ENCODE data around the gene KIAA1217. TPM values are rescaled to one million over a fixed set of nuclear protein-coding genes. Genes with fewer than 3 reads are reported as not detected.

Gene KIAA1217
- total and polyA plus RNA-seq, 3 donors from 2014 or later = 40.0 to 197 (median 134) TPM

GRCh38 chr10:24238519-24239247, 29.7 kb downstream of the KIAA1217 start:
- H3K9me3 ChIP-seq = no peaks in the 10 kb centered on the region
- no peak for DNase-seq
- TF ChIP-seq CTCF (IDR thresholded peaks at IDR 0.05) (no peak), POLR2A (IDR thresholded peaks at IDR 0.05) (no peak)
- peak overlapping the region in 1 of 2 donors; percentile 39 for H3K27ac ChIP-seq
- H3K4me3 ChIP-seq = no peak overlapping the region
- H3K36me3 ChIP-seq (ENCODE audit: low read depth, missing control alignments) = no peaks in the 10 kb centered on the region
- 27 to 33% methylated on average over 13 of the region's 13 CpGs for WGBS, 2 donors
- intact Hi-C loops (cut with DNase I; ENCODE audit: low total_unique reads) = no loop called here
- no peaks in the 10 kb centered on the region for H3K27me3 ChIP-seq
- peaks cover 24% of the 10 kb centered on the region for H3K4me1 ChIP-seq

GRCh38 chr10:24239289-24240040, 30.5 kb downstream of the KIAA1217 start:
- H3K27ac ChIP-seq = peak overlapping the region; percentile 32 to 39
- intact Hi-C loops (cut with DNase I; ENCODE audit: low total_unique reads) = no loop called here
- 41 to 42% methylated on average over 10 of the region's 10 CpGs for WGBS, 2 donors
- H3K9me3 ChIP-seq = no peaks in the 10 kb centered on the region
- no peaks in the 10 kb centered on the region for H3K36me3 ChIP-seq (ENCODE audit: low read depth, missing control alignments)
- H3K4me3 ChIP-seq = no peak overlapping the region
- TF ChIP-seq POLR2A (IDR thresholded peaks at IDR 0.05) (no peak), CTCF (IDR thresholded peaks at IDR 0.05) (no peak)
- H3K4me1 ChIP-seq = peaks cover 24% of the 10 kb centered on the region
- no peak for DNase-seq
- H3K27me3 ChIP-seq = no peaks in the 10 kb centered on the region

- Histone ChIP-seq H3K4me1 (peaks cover 24% of the 10 kb centered on the region), H3K36me3 (ENCODE audit: low read depth, missing control alignments) (no peaks in the 10 kb centered on the region), H3K27me3 (no peaks in the 10 kb centered on the region), H3K4me3 (no peak overlapping the region), H3K9me3 (no peaks in the 10 kb centered on the region), H3K27ac (peak overlapping the region; percentile 21 to 32)
- no peak for TF ChIP-seq CTCF (IDR thresholded peaks at IDR 0.05)
- TF ChIP-seq POLR2A (IDR thresholded peaks at IDR 0.05) = no peak
- intact Hi-C loops (cut with DNase I; ENCODE audit: low total_unique reads) = no loop called here
- DNase-seq = no peak
- 66 to 71% methylated on average over 8 of the region's 8 CpGs for WGBS, 2 donors
Observed at GRCh38 chr10:24240041-24240751, 31.3 kb downstream of the KIAA1217 start.

- H3K36me3 ChIP-seq (ENCODE audit: low read depth, missing control alignments) = no peaks in the 10 kb centered on the region
- H3K27ac ChIP-seq = peak overlapping the region in 1 of 2 donors; percentile 67
- WGBS, 2 donors = 61 to 62% methylated on average over 5 of the region's 5 CpGs
- peaks cover 24% of the 10 kb centered on the region for H3K4me1 ChIP-seq
- intact Hi-C loops (cut with DNase I; ENCODE audit: low total_unique reads) = no loop called here
- no peaks in the 10 kb centered on the region for H3K27me3 ChIP-seq
- no peaks in the 10 kb centered on the region for H3K9me3 ChIP-seq
- no peak overlapping the region for H3K4me3 ChIP-seq
- no peak for DNase-seq
- no peak for TF ChIP-seq CTCF (IDR thresholded peaks at IDR 0.05)
- TF ChIP-seq POLR2A (IDR thresholded peaks at IDR 0.05) = no peak
Observed at GRCh38 chr10:24241536-24242040, 32.6 kb downstream of the KIAA1217 start.
